CD14-positive monocyte (primary cell): ENCODE results near the gene ATXN3L. TPM values are rescaled to one million over a fixed set of nuclear protein-coding genes. Genes with fewer than 3 reads are reported as not detected.

ENCODE experiments used
- DNase-seq, 3 donors: peaks; one replicate each; pipeline ENCODE4 v3.0.0-alpha.2; 2011 to 2022
- H2AFZ ChIP-seq: 2 replicates; pipeline ENCODE4 v1.6.0; 2012; ENCODE audit warnings: mild to moderate bottlenecking, low read depth, low read length, inconsistent platforms; ENCODE audit not compliant: insufficient read depth, poor library complexity, severe bottlenecking
- H3K27ac ChIP-seq, 2 donors: 1 replicate in 1 of 2; 2 replicates in 1 of 2; pipeline ENCODE4 v1.5.1; 2012 to 2013; ENCODE audit warnings: low read length in 2 of 2, control low read depth in 1 of 2, inconsistent platforms in 1 of 2, low read depth in 1 of 2, mild to moderate bottlenecking in 1 of 2
- H3K27me3 ChIP-seq, 2 donors: one replicate each; pipeline versions ENCODE4 v1.6.0 to v1.6.1; 2011 to 2013; ENCODE audit warnings: low read length in 2 of 2; ENCODE audit not compliant: control insufficient read depth in 2 of 2, insufficient read depth in 2 of 2
- H3K36me3 ChIP-seq, 2 donors: replicated peaks in 1 of 2; 1 replicate in 1 of 2; 2 replicates in 1 of 2; pipeline versions ENCODE4 v1.5.1 to v1.6.1; 2012 to 2013; ENCODE audit warnings: low read length in 2 of 2, control low read depth in 1 of 2, inconsistent platforms in 1 of 2, mild to moderate bottlenecking in 1 of 2; ENCODE audit not compliant: insufficient read depth in 2 of 2, control insufficient read depth in 1 of 2
- H3K4me1 ChIP-seq, 2 donors: 1 replicate in 1 of 2; 2 replicates in 1 of 2; pipeline versions ENCODE4 v1.5.1 to v1.6.1; 2012 to 2013; ENCODE audit warnings: low read length in 2 of 2, control low read depth in 1 of 2, inconsistent platforms in 1 of 2, mild to moderate bottlenecking in 1 of 2, moderate library complexity in 1 of 2; ENCODE audit not compliant: insufficient read depth in 2 of 2, control insufficient read depth in 1 of 2
- H3K4me2 ChIP-seq: replicated peaks from 2 replicates; pipeline ENCODE3; 2012; ENCODE audit warnings: low read length, moderate library complexity, mild to moderate bottlenecking; ENCODE audit not compliant: poor library complexity, severe bottlenecking; ENCODE audit errors: extremely low read depth
- H3K4me3 ChIP-seq, 3 experiments: fragments of 200-600 bp in 1 of 3; sonication (generic) in 1 of 3; replicated peaks in 1 of 3; 1 replicate in 2 of 3; 2 replicates in 1 of 3; pipeline ENCODE4 v1.5.1; 2011 to 2013; ENCODE audit warnings: low read length in 3 of 3, mild to moderate bottlenecking in 3 of 3, control low read depth in 2 of 3, low read depth in 2 of 3, inconsistent platforms in 1 of 3, moderate library complexity in 1 of 3
- H3K79me2 ChIP-seq: 2 replicates; pipeline ENCODE4 v1.6.0; 2012; ENCODE audit warnings: mild to moderate bottlenecking, control low read depth, inconsistent platforms, low read length, moderate library complexity; ENCODE audit not compliant: insufficient read depth
- H3K9ac ChIP-seq: 2 replicates; pipeline ENCODE4 v1.6.0; 2017; ENCODE audit warnings: low read length, mild to moderate bottlenecking; ENCODE audit not compliant: insufficient read depth, poor library complexity, severe bottlenecking
- H3K9me3 ChIP-seq, 2 donors: replicated peaks in 1 of 2; 1 replicate in 1 of 2; 2 replicates in 1 of 2; pipeline versions ENCODE4 v1.5.1 to v1.6.1; 2012 to 2013; ENCODE audit warnings: low read length in 2 of 2, control low read depth in 1 of 2; ENCODE audit not compliant: control insufficient read depth in 1 of 2, insufficient read depth in 1 of 2
- H4K20me1 ChIP-seq: 2 replicates; pipeline ENCODE4 v1.6.0; 2012; ENCODE audit warnings: mild to moderate bottlenecking, low read length, control low read depth, moderate library complexity; ENCODE audit not compliant: insufficient read depth
- H3K27ac Mint-ChIP-seq, 7 donors: one replicate each; pipeline ENCODE4 v1.8.0; 2020; ENCODE audit warnings: mild to moderate bottlenecking in 7 of 7, mixed read lengths in 7 of 7, moderate library complexity in 6 of 7, inconsistent platforms in 2 of 7
- H3K27me3 Mint-ChIP-seq, 3 donors: one replicate each; pipeline ENCODE4 v1.8.0; 2021 to 2022; ENCODE audit warnings: low read depth in 3 of 3, mild to moderate bottlenecking in 3 of 3, mixed read lengths in 3 of 3, moderate library complexity in 3 of 3, inconsistent platforms in 1 of 3
- H3K36me3 Mint-ChIP-seq, 2 donors: one replicate each; pipeline ENCODE4 v1.8.0; 2020; ENCODE audit warnings: mixed read lengths in 2 of 2, inconsistent platforms in 1 of 2, mild to moderate bottlenecking in 1 of 2
- H3K4me1 Mint-ChIP-seq: one replicate; pipeline ENCODE4 v1.8.0; 2020; ENCODE audit warnings: mild to moderate bottlenecking, mixed read lengths
- H3K4me3 Mint-ChIP-seq, 2 donors: one replicate each; pipeline ENCODE4 v1.8.0; 2020; ENCODE audit warnings: mild to moderate bottlenecking in 2 of 2, mixed read lengths in 2 of 2, moderate library complexity in 1 of 2
- H3K9me3 Mint-ChIP-seq, 7 donors: one replicate each; pipeline ENCODE4 v1.8.0; 2020 to 2022; ENCODE audit warnings: mixed read lengths in 7 of 7, mild to moderate bottlenecking in 6 of 7, moderate library complexity in 6 of 7, inconsistent platforms in 2 of 7
- CTCF ChIP-seq: fragments of 200-600 bp; IDR thresholded peaks from one replicate; pipeline ENCODE4 v1.8.0; 2022; ENCODE audit warnings: antibody characterized with exemption, mild to moderate bottlenecking
- WGBS: methylation state at CpG from one replicate; pipeline ENCODE4 v1.1.5; 2013; ENCODE audit warnings: missing lambda C conversion rate; ENCODE audit not compliant: insufficient coverage; 5-methylcytosine and 5-hydroxymethylcytosine counted together
- intact Hi-C, 2 donors: fragments of 100-400 bp; cut with micrococcal nuclease; formaldehyde crosslinking; loops; one replicate each; pipeline versions ENCODE4 v1.15.0 to v1.15.1; 2023
- polyA plus RNA-seq, 3 donors: library from polyadenylated mRNA; depleted of rRNA in 1 of 3; unstranded in 2 of 3; stranded (reverse) in 1 of 3; fragments of 300-500 nt in 2 of 3; fragments of >200 nt in 1 of 3; fragmentation: Illumina TruSeq in 2 of 3; gene quantifications; 1 replicate in 2 of 3; 2 replicates in 1 of 3; pipeline ENCODE4 v1.2.3, GENCODE V29; 2012 to 2021

Gene ATXN3L
- polyA plus RNA-seq, 3 donors: not detected

- H3K36me3 Mint-ChIP-seq: no peaks in the 10 kb centered on the region
- Histone ChIP-seq H3K27me3 (peaks cover 0 to 19% of the 10 kb centered on the region in 2 donors), H3K79me2 (no peaks in the 10 kb centered on the region), H3K27ac (no peak overlapping the region), H3K36me3 (no peaks in the 10 kb centered on the region), H2AFZ (no peak overlapping the region), H4K20me1 (no peaks in the 10 kb centered on the region), H3K9ac (no peak overlapping the region), H3K4me1 (peaks cover 0 to 3% of the 10 kb centered on the region in 2 donors), H3K4me3 (no peak overlapping the region), H3K9me3 (no peaks in the 10 kb centered on the region), H3K4me2 (no peak overlapping the region)
- no peak for TF ChIP-seq CTCF
- peaks cover 5% of the 10 kb centered on the region for H3K4me1 Mint-ChIP-seq
- WGBS: no CpG with 5 or more reads among the region's 3 CpGs
- peaks cover 1 to 26% (median 1%) of the 10 kb centered on the region in 3 donors for H3K27me3 Mint-ChIP-seq
- peaks cover 0 to 3% (median 0%) of the 10 kb centered on the region in 7 donors for H3K9me3 Mint-ChIP-seq
- intact Hi-C loops: no loop called here
- H3K4me3 Mint-ChIP-seq: no peak overlapping the region
- no peak for DNase-seq
- H3K27ac Mint-ChIP-seq: no peak overlapping the region
Observed at GRCh38 chrX:13272426-13272825, 47.4 kb downstream of the ATXN3L start.

GRCh38 chrX:13271511-13271910 lies 48.3 kb downstream of the ATXN3L start:
- no peak overlapping the region for H3K4me3 Mint-ChIP-seq
- intact Hi-C loops: no loop called here
- no peaks in the 10 kb centered on the region for H3K36me3 ChIP-seq

More at GRCh38 chrX:13271511-13271910, 48.3 kb downstream of the ATXN3L start:
- H3K9me3 ChIP-seq: no peaks in the 10 kb centered on the region
- peaks cover 0 to 19% of the 10 kb centered on the region in 2 donors for H3K27me3 ChIP-seq
- H3K4me1 ChIP-seq: peaks cover 0 to 3% of the 10 kb centered on the region in 2 donors
- H3K4me3 ChIP-seq: no peak overlapping the region
- no peak overlapping the region for H2AFZ ChIP-seq
- no peak overlapping the region for H3K9ac ChIP-seq
- H4K20me1 ChIP-seq: no peaks in the 10 kb centered on the region
- no peaks in the 10 kb centered on the region for H3K79me2 ChIP-seq
- Mint-ChIP-seq H3K27ac (no peak overlapping the region), H3K9me3 (peaks cover 0 to 3% (median 0%) of the 10 kb centered on the region in 7 donors), H3K4me1 (peaks cover 5% of the 10 kb centered on the region), H3K27me3 (peaks cover 1 to 26% (median 1%) of the 10 kb centered on the region in 3 donors), H3K36me3 (no peaks in the 10 kb centered on the region)
- no peak overlapping the region for H3K27ac ChIP-seq
- peak in 1 of 3 donors; percentile 7 for DNase-seq
- no CpG with 5 or more reads among the region's 3 CpGs for WGBS
- no peak for TF ChIP-seq CTCF
- H3K4me2 ChIP-seq: no peak overlapping the region
